VCaP (cell line): Measurements from ENCODE around the gene SMYD3.
A peak's percentile ranks its signal among the peaks of the same experiment; 100 is the strongest.

Source experiments
- H3K27ac ChIP-seq: fragments of 450-650 bp; 2 replicates; pipeline ENCODE4 v1.5.1; 2017
- CTCF ChIP-seq: fragments of 450-650 bp; conservative IDR thresholded peaks from 2 replicates; pipeline ENCODE4 v1.5.1; 2017; ENCODE audit warnings: mild to moderate bottlenecking, moderate library complexity

SMYD3 gene

GRCh38 chr1:245878585-245878984 lies 628.5 kb downstream of the SMYD3 start:
- H3K27ac ChIP-seq, result no peak overlapping the region
- no peak for TF ChIP-seq CTCF

- H3K27ac ChIP-seq, result no peak overlapping the region
- TF ChIP-seq CTCF, result no peak
These were observed 629.1 kb downstream of the SMYD3 start for GRCh38 chr1:245877976-245878375.

- no peak overlapping the region for H3K27ac ChIP-seq
- no peak for TF ChIP-seq CTCF
These were observed 630.5 kb downstream of the SMYD3 start for GRCh38 chr1:245876586-245876985.

- peak overlapping the region; percentile 49 for H3K27ac ChIP-seq
- no peak for TF ChIP-seq CTCF
These were observed 631.4 kb downstream of the SMYD3 start for GRCh38 chr1:245875581-245876261.

GRCh38 chr1:245874942-245875580 lies 632.0 kb downstream of the SMYD3 start:
- no peak for TF ChIP-seq CTCF
- H3K27ac ChIP-seq, result peak overlapping the region; percentile 49

GRCh38 chr1:245873883-245874671 lies 633.0 kb downstream of the SMYD3 start:
- H3K27ac ChIP-seq, result peak overlapping the region; percentile 49
- TF ChIP-seq CTCF, result no peak

GRCh38 chr1:245873068-245873467 lies 634.0 kb downstream of the SMYD3 start:
- TF ChIP-seq CTCF, result no peak
- H3K27ac ChIP-seq, result no peak overlapping the region
